Camera-type eye (tissue), 1 donor: ENCODE data around the gene LIMK1. TPM values are rescaled to one million over a fixed set of nuclear protein-coding genes. Genes with fewer than 3 reads are reported as not detected.

Experiments
- total RNA-seq: library from RNA; depleted of rRNA; stranded (reverse); fragments of >200 nt; gene quantifications from one replicate; pipeline ENCODE4 v1.2.3, GENCODE V29; 2014

The LIMK1 gene
- 18.5 TPM for total RNA-seq

DNA sequence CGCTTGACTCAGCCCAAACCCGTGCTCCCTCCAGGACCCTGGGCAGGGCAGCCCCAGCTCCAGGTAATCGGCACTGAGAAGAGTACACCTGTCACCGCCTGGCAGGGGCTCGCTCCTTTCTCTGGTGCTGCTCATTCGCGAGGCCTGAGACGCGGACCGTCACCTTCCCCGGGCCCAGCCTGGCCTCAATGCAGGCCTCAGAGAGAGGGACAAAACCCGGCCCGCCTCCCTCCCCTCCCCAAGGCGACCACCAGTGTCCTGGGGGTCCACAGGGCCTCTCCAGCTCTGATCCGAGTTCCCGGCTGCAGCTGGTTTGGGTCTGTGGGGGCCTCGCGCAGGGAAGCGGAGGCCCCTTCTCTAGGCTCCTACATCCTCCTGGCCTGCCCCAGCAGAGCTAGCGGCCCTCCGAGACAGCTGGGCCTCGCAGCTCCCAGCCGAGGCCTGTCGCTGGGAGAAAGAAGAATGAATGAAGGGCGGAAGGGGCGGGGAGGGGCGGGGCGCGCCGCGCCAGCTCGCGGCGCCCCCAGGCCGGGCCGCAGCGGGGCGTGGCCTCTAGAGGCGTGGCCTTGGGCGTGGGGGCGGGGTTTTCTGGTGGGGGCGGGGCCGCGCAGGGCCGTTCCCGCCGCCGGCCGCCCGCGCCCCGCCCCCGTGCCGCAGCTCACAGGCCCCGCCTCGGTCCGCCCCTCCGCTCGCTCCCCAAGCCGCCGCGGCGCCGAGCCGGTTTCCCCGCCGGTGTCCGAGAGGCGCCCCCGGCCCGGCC, at the start of gene LIMK1:
TSS of gene LIMK1 (plus strand) at position 688 of the 760 bp plus-strand sequence. CDS start 187 bp downstream, outside the sequence.

Other genes with a start within 250 kb of the LIMK1 start
- gene METTL27, start 241.3 kb upstream of the LIMK1 start, total RNA-seq, result 5.9 TPM
- gene TMEM270, start 222.6 kb upstream of the LIMK1 start, total RNA-seq, result not detected
- 494 TPM for gene ELN, start 55.6 kb upstream of the LIMK1 start, total RNA-seq
- 210 TPM for gene EIF4H, start 90.6 kb downstream of the LIMK1 start, total RNA-seq
- gene LAT2, start 126.2 kb downstream of the LIMK1 start, total RNA-seq, result 2.5 TPM
- gene RFC2, start 170.6 kb downstream of the LIMK1 start, total RNA-seq, result 17.9 TPM
- 63.3 TPM for gene CLIP2, start 205.6 kb downstream of the LIMK1 start, total RNA-seq